Bronchial smooth muscle cell (primary cell): ENCODE measurements around the gene EBF4. TPM values are rescaled to one million over a fixed set of nuclear protein-coding genes. Genes with fewer than 3 reads are reported as not detected.

ENCODE experiments used
- total RNA-seq: library from RNA; depleted of rRNA; stranded (reverse); fragments of >200 nt; gene quantifications from 2 replicates; pipeline ENCODE4 v1.2.1, GENCODE V29; 2014

The EBF4 gene, protein sequence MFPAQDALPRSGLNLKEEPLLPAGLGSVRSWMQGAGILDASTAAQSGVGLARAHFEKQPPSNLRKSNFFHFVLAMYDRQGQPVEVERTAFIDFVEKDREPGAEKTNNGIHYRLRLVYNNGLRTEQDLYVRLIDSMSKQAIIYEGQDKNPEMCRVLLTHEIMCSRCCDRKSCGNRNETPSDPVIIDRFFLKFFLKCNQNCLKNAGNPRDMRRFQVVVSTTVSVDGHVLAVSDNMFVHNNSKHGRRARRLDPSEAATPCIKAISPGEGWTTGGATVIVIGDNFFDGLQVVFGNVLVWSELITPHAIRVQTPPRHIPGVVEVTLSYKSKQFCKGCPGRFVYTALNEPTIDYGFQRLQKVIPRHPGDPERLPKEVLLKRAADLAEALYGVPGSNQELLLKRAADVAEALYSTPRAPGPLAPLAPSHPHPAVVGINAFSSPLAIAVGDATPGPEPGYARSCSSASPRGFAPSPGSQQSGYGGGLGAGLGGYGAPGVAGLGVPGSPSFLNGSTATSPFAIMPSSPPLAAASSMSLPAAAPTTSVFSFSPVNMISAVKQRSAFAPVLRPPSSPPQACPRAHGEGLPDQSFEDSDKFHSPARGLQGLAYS
- total RNA-seq: 0.16 and 0.43 TPM in 2 replicates

GRCh38 chr20:2692036-2692885 lies at the start of gene EBF4:
EBF4 (plus strand) TSS chr20:2692780; CDS start chr20:2693646, 866 bp downstream.

DNA sequence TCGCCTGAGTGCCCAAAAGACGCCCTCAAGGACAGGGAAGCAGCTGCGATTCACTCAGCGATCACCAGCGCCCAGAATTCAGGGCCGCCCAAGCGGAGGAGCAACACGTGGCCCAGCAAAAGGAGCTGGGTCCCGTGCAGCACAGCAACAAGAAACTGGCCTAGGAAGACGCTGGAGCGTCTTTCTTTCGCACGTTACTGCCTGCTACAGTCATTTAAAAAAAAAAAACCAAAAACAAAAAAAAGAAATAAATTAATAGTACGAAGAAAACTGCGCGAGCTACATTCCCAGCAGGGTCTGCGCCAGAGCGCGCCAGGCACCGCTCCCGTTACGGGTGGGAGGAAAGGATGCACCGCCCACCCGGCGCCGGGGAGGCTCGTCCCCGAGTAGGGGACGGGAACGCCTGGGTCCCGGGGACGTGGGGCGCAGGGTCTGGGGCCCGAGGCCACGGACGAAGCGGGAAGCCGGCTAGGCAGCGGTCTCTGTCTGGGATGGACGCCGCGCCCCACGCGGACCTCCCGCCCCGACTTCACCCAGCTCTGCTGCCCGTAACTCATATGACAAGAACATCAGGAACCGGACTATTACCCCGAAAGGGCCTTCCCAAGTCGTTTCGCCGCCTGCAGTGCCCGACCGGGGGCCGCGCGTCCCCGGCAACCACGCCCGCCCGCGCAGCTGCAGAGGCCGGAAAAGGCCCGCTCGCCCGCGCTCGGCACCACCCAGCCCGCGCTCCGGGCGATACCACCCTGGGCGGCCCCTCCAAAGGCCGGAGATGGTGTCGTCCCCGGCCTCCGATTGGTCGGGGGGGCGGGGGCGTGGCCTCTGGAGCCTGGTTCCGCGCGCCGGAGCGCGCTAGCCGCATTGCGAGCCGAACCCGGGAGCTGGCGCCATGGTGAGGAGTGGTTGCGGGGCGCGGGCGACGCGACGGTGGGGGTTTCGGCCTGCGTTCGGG lies 40.5 kb upstream of the EBF4 start, which contains the start of gene NOP56:
NOP56 (plus strand) TSS at position 861 of the 952 bp plus-strand sequence; CDS start at position 890, 29 bp downstream.

DNA sequence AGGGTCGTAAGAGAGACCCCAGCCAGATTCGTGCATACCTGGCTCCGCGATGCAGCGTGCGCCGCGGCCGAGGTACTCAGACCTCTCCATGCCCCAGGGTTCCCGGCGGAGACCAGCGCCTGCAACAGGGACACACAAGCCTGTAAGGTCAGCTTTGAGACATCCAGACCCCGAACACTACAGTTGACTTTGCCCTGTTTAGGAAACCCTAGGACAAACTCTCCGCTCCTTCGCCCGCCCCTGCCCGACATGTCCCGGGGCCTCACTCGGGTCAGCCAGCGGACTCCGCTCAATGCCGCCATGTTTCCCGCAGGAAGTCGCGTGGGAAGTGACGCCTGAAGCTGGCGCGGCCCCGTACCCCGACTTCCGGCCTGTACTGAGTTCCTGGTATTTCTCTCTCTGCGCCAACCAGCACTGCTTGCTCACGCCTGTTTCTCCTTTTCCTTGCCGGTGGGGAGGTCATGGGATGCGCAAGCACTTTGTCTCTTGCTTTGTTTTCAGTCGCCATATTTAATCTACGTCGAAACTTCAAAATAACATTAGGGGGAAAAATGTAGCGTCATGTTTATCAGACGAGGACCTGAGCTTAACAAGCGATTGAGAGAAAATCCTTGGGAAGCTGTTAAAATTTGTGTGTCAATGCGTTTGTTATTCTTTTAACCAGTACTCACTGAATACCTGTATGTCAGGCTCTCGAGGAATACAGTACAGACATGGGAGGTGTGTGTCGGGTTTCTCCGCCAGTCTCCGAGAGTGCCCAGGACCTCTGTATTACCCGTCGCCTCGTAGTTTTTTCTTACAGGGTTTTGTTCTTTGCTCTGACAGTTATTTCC lies 28.5 kb upstream of the EBF4 start, which contains the start of gene IDH3B:
IDH3B (minus strand) TSS at position 330 of the 833 bp plus-strand sequence; CDS start at position 302, 28 bp downstream.

DNA sequence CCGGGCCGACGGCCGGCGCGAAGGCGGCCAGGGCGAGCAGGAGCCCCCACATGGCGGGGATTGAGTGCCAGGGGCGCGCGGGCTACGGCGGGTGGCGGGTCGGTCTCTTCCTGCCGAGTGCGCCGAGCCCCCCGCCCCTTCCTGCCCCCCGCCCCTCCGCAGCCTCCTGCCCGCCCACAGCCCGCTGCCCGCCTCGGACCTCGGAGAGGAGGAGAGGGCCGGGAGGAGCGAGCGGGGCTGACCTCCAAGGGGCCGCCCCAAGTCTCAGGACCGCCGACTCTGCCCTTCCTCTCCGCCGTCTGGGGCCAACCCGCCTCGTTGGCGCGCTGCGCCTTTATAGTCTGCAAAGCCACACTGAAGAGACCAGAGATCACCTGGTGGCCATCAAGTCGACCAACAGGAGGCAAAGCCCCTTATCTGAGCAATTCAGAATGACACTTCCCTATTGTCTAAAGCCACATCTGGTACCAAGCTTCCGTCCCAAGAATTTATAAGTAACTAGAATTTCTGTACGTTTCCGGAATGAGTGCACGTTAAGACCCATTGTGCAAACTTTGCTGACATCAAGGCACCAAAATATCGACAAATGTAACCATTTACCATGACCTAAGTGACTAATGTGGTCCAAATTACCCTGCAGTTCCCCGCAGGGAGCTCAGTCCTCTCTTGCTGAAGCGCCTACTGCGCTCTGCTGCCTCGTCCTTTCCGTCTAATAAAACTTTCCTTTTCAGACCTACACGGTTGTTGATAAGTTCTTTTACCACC lies 108.1 kb downstream of the EBF4 start, which contains the start of gene CPXM1:
CPXM1 (minus strand) TSS at position 107 of the 765 bp plus-strand sequence; CDS start at position 52, 55 bp downstream.

Other genes with a start within 250 kb of the EBF4 start
- gene SNRPB, start 222.0 kb upstream of the EBF4 start, total RNA-seq: 39.9 and 75.8 TPM in 2 replicates
- gene ZNF343, start 183.9 kb upstream of the EBF4 start, total RNA-seq: 11.1 and 12.3 TPM in 2 replicates
- 0.09 TPM in 1 of 2 replicates, not detected in the other for gene TMC2, start 156.2 kb upstream of the EBF4 start, total RNA-seq
- 100 and 112 TPM in 2 replicates for gene NOP56, start 40.1 kb upstream of the EBF4 start, total RNA-seq
- gene IDH3B, start 28.6 kb upstream of the EBF4 start, total RNA-seq: 119 and 139 TPM in 2 replicates
- 0.47 and 1.0 TPM in 2 replicates for gene CPXM1, start 107.8 kb downstream of the EBF4 start, total RNA-seq
- 0.32 TPM in 1 of 2 replicates, not detected in the other for gene C20orf141, start 122.2 kb downstream of the EBF4 start, total RNA-seq
- gene TMEM239, start 123.6 kb downstream of the EBF4 start, total RNA-seq: under 0.01 TPM in 1 of 2 replicates, not detected in the other
- gene PCED1A, start 147.9 kb downstream of the EBF4 start, total RNA-seq: 16.7 and 17.3 TPM in 2 replicates
- 68.1 and 78.9 TPM in 2 replicates for gene VPS16, start 148.0 kb downstream of the EBF4 start, total RNA-seq
- gene PTPRA, start 180.7 kb downstream of the EBF4 start, total RNA-seq: 22.5 and 24.9 TPM in 2 replicates